GM18519 (cell line): Measurements from ENCODE around the gene OPN1LW.
"Not testable (repeated sequence)": the region's sequence is repeated elsewhere in the genome, so short reads cannot be mapped to it uniquely, and the experiment has no call there.

Source experiments
- ATAC-seq: cut with Tn5 transposase; IDR thresholded peaks from one replicate; pipeline ENCODE4 v1.9.1; 2021; ENCODE audit warnings: mild to moderate bottlenecking, moderate library complexity; ENCODE audit not compliant: unreplicated experiment, low FRiP score

OPN1LW gene

DNA sequence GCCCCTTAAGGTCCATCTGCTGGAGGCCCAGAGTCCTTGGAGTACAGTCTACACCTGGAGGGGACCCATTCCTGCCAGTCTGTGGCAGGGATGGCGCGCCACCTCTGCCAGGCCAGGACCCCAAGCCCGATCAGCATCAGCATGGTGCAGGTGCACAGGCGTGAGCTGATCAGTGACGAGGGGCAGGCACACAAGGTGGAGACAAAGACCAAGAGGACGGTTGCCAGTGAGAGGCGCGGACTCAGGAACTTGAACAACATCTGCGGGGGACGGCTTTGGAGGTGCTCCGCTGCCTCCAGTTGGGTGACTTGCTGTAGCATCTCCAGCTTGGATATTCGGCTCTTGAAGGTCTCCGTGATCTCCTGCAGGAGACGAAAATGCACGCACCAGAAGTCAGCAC lies 52.4 kb downstream of the OPN1LW start:
- not testable (repeated sequence) for ATAC-seq
